Measurements from ENCODE around the gene CACNA1C. TPM values are rescaled to one million over a fixed set of nuclear protein-coding genes. Genes with fewer than 3 reads are reported as not detected.

CACNA1C gene
- total and polyA plus RNA-seq, 2 of the 4 experiments (the other 2 are of a cell fraction), result 1.6 to 2.6 TPM

- Histone ChIP-seq H3K4me3 (ENCODE audit: insufficient read depth, low read depth, low read length) (no peak overlapping the region), H3K27me3 (ENCODE audit: control insufficient read depth, insufficient read depth, low read length) (no peaks in the 10 kb centered on the region), H2BK20ac (ENCODE audit: low read depth, low read length) (no peak overlapping the region), H3K4me1 (ENCODE audit: control insufficient read depth, insufficient read depth, low read length) (no peaks in the 10 kb centered on the region), H3K27ac (ENCODE audit: insufficient read depth, low read length) (no peak overlapping the region), H3K36me3 (ENCODE audit: control insufficient read depth, insufficient read depth, low read length) (peaks cover 36% of the 10 kb centered on the region), H4K91ac (ENCODE audit: insufficient read depth, low read depth, low read length) (no peak overlapping the region), H2AK9ac (replicated peaks; ENCODE audit: low read depth, low read length, poor library complexity) (no peak overlapping the region), H3K4ac (ENCODE audit: low read depth, low read length) (no peak overlapping the region), H2AK5ac (ENCODE audit: low read depth, low read length) (no peak overlapping the region), H3K9ac (ENCODE audit: low read depth, low read length) (no peak overlapping the region), H4K20me1 (ENCODE audit: insufficient read depth, low read length) (no peaks in the 10 kb centered on the region), H2BK120ac (ENCODE audit: low read depth, low read length) (no peak overlapping the region), H3K23ac (ENCODE audit: low read depth, low read length) (no peak overlapping the region), H3K14ac (replicated peaks; ENCODE audit: low read depth, low read length) (no peak overlapping the region), H3K9me1 (ENCODE audit: insufficient read depth, low read length) (peaks cover 4% of the 10 kb centered on the region; the same call in 1 of the 2 replicates), H4K8ac (ENCODE audit: low read depth in 2 of 2, low read length in 2 of 2) (no peak overlapping the region), H2BK15ac (ENCODE audit: low read depth, low read length) (no peak overlapping the region), H3K9me3 (ENCODE audit: control insufficient read depth, insufficient read depth, low read length) (no peaks in the 10 kb centered on the region), H3K4me2 (ENCODE audit: low read depth, low read length) (no peak overlapping the region), H3K56ac (ENCODE audit: extremely low read depth, insufficient read depth, low read length) (no peak overlapping the region), H2BK5ac (ENCODE audit: low read depth, low read length, poor library complexity, severe bottlenecking) (no peak overlapping the region), H3K79me1 (ENCODE audit: low read depth in 1 of 2, low read length in 2 of 2) (no peaks in the 10 kb centered on the region), H3K18ac (ENCODE audit: low read depth, low read length) (no peak overlapping the region), H2AFZ (replicated peaks; ENCODE audit: low read length, poor library complexity) (no peak overlapping the region), H4K5ac (ENCODE audit: low read depth, low read length) (no peak overlapping the region)
- no TSS peak for BruUV-seq (replicated peaks)
- intact Hi-C loops (cut with micrococcal nuclease) (no loop called here), dilution Hi-C loops (cut with HindIII; ENCODE audit: low sequenced_read_pairs, unreplicated experiment) (no loop called here), in situ Hi-C loops (cut with MboI; ENCODE audit: low sequenced_read_pairs) (no loop called here)
- ChIA-PET CTCF (no interaction called here), POLR2A (ENCODE audit: unreplicated experiment) (no interaction called here)
- ATAC-seq (ENCODE audit: low read depth) (no peak), DNase-seq (no peak)
- TF ChIP-seq RCOR1 (IDR thresholded peaks at IDR 0.05; ENCODE audit: insufficient replicate concordance, low read length) (no peak), BHLHE40 (IDR thresholded peaks at IDR 0.05; ENCODE audit: low read depth, low read length) (no peak)
- WGBS, 2 experiments (ENCODE audit: extremely low coverage in 2 of 2, insufficient read length in 1 of 2), result no CpG with 5 or more reads among the region's 8 CpGs
Measured at GRCh38 chr12:2669560-2669959, 616.8 kb downstream of the CACNA1C start.

All from IMR-90 (cell line).